Body of pancreas (tissue), 4 donors: ENCODE results near the gene P2RX3.

ENCODE experiments used
- POLR2A ChIP-seq, 3 donors: fragments of 450-650 bp; IDR thresholded peaks; one replicate each; pipeline ENCODE4 v1.6.1; 2016; ENCODE audit warnings: antibody characterized with exemption in 3 of 3, mild to moderate bottlenecking in 2 of 3
- TF ChIP-seq, protein P1 (sequence below), 7 experiments: fragments of 450-650 bp in 4 of 7; fragments of 200-600 bp in 3 of 7; sonication (generic) in 3 of 7; IDR thresholded peaks; one replicate each; pipeline ENCODE4 v1.5.1; 2016 to 2019; ENCODE audit warnings: antibody characterized with exemption in 7 of 7

DNA sequence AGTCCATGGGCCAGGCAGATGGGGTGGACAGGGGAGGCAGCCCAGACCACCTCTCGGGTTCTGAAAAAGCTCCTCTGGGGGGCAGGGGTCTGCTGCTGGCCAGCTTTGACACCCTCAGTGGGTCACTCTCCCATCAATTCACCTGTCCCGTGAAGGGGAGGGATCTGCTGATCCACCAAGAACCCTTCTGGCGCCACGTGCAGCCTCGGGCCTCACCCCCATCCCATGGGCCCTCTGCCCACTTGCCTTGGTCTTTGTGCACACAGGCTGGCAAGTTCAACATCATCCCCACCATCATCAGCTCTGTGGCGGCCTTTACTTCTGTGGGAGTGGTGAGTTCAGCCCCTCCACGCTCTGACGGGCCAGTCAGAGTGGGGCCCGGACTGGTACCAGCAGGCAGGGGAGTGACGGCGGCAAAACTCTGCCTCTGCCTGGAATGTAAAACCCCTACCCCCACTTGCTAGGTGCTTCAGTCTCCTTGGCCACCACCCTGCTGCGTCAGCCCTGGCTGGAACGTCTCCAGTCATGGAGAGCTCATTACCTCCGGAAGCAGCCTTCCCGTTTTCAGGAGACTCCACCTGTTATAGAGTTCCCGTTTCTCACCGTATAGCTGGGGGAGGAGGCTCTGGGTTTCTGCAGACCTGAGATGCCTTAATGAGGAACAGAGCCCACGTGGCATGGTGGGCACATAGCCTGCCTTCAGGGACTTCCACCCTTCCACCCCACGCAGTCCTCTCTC, 30.1 kb downstream of the P2RX3 start:
- TF ChIP-seq, protein P1, sequence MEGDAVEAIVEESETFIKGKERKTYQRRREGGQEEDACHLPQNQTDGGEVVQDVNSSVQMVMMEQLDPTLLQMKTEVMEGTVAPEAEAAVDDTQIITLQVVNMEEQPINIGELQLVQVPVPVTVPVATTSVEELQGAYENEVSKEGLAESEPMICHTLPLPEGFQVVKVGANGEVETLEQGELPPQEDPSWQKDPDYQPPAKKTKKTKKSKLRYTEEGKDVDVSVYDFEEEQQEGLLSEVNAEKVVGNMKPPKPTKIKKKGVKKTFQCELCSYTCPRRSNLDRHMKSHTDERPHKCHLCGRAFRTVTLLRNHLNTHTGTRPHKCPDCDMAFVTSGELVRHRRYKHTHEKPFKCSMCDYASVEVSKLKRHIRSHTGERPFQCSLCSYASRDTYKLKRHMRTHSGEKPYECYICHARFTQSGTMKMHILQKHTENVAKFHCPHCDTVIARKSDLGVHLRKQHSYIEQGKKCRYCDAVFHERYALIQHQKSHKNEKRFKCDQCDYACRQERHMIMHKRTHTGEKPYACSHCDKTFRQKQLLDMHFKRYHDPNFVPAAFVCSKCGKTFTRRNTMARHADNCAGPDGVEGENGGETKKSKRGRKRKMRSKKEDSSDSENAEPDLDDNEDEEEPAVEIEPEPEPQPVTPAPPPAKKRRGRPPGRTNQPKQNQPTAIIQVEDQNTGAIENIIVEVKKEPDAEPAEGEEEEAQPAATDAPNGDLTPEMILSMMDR (IDR thresholded peaks at IDR 0.05) = no peak
- no peak for TF ChIP-seq POLR2A (IDR thresholded peaks at IDR 0.05)
